SK-N-MC (cell line): ENCODE measurements around the gene PRSS27.

ENCODE experiments used
- EZH2 ChIP-seq: fragments of 200-600 bp; sonication (generic); IDR thresholded peaks from one replicate; pipeline ENCODE4 v1.6.1; 2017; ENCODE audit warnings: antibody characterized with exemption
- POLR2AphosphoS5 ChIP-seq: IDR thresholded peaks from 2 replicates; pipeline ENCODE4 v1.6.1; 2012; ENCODE audit warnings: mild to moderate bottlenecking, low read depth, low read length, borderline replicate concordance

DNA sequence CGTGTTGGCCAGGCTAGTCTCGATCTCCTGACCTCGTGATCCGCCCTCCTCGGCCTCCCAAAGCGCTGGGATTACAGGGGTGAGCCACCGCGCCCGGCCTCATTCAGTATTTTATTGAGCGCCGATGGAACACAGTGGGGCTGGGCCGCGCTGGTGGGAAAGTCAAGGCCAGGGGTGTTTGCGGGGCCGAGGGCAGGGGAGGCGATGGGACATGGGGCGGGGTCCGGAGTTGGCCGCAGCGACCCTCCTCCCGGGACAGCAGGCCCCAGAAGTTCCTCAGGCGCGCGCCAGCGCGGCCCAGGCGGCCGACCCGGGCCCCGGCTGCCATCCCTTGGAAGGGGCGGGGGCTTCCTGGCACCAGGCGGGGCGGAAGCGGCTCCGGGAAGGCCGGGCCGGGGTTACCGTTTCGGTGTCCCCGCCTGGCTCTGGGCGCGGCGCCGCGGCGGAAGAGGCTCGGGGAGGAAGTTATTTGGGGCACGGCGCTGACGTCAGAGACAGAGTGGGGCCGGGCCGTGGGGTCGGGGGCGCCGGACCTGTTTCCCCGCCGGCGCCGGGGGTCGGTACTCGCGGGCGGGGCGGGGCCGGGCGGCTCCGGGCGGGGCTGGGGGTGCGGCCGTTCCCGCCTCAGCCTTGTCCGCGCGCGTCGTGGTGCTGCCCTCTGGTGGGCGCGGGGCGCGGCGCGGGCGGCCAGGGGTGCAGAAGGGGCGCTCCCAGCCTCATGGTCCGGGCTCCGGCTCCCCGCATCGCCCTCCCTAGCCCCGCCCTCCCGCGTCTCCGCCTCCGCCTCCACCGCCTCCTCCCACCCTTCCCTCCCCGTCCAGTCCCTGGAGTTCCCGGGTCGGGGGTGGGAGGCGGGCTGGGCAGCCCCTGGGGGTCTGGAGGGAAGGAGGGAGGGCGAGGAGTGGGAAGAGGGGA lies 952 bp upstream of the PRSS27 start:
- no peak for TF ChIP-seq EZH2
- peak; percentile 36; the same call in 1 of the 2 replicates for TF ChIP-seq POLR2AphosphoS5
